Middle frontal gyrus (tissue), 1 donor: ENCODE measurements around the gene AGTPBP1.
"Not testable (repeated sequence)": the region's sequence is repeated elsewhere in the genome, so short reads cannot be mapped to it uniquely, and the experiment has no call there.

ENCODE experiments used
- DNase-seq: peaks from one replicate; pipeline ENCODE4 v3.0.0-alpha.2; 2015; ENCODE audit warnings: low spot score; ENCODE audit errors: extremely low spot score

The AGTPBP1 gene

DNA sequence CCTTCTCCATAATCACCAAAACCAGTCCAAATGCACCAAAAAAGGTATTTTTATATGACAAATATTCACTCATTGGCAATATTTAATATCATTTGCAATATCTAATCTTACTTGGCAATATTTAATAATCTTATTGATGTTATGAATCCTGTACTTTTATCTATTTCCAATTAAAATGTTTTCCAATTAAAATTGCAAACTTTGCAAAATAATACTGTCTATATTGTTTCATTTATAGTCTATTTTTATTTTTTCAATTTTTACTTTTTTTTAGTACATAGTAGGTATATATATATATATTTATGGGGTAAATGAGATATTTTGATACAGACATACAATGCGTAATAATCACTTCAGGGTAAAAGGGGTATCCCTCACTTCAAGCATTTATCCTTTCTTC is 109.9 kb downstream of the AGTPBP1 start:
- no peak for DNase-seq

DNA sequence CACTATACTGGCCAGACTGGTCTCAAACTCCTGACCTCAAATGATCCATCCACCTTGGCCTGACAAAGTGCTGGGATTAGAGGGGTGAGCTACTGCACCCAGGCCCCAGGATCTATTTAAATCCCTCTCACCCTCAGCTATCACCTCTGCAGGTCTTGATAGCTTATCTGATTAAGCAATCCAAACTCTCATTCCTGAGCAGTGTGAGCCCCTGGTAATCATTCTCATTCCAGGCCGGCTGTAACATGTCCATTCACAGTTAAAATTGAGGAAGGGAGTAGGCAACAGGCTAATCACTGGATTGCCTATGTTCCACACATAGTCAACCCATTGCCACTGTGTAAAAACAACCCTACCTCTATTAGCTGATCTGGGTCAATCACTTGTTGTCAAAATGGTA is 111.1 kb downstream of the AGTPBP1 start:
- no peak for DNase-seq

DNA sequence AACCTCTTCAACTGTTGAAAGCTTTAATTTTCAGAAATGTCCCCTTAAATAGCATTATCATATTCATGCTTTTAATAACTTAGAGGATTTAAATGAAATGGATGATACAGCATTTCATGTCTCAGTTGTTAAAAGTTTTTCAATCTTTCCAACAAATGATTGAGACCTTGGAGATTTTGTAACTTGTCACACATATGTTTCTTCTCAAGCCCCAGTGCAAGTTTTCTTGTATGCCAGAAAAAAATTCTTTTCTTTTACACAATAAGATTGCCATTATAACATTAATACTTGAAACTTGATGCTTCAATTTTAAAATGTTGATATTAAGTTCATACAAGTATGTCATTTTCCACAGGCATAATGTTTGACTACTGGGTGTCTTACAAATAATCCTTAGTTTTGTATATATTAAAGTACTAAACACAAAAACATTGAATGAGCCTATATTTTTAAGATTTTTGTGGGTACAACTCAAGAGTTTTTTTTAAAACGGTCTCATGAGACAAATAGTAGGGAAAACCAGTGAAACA is 124.5 kb downstream of the AGTPBP1 start:
- DNase-seq = no peak

DNA sequence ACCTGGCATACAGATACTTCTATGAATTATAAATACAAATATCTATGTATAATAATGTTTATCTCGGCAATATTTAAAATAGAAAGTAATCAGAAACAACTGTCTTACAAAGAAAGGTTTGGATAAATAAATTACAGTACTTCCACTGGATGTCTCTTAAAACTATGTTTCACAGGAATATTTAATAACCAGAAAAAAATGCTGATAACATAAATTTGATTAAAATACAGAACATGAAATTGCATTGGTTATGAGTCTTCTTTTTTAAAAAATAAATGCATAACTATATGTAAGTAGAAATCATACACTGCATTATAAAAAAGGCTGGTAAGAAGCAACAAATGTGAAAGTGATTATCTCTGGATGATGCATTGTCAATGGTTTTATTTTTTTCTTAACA is 126.0 kb downstream of the AGTPBP1 start:
- DNase-seq = no peak

DNA sequence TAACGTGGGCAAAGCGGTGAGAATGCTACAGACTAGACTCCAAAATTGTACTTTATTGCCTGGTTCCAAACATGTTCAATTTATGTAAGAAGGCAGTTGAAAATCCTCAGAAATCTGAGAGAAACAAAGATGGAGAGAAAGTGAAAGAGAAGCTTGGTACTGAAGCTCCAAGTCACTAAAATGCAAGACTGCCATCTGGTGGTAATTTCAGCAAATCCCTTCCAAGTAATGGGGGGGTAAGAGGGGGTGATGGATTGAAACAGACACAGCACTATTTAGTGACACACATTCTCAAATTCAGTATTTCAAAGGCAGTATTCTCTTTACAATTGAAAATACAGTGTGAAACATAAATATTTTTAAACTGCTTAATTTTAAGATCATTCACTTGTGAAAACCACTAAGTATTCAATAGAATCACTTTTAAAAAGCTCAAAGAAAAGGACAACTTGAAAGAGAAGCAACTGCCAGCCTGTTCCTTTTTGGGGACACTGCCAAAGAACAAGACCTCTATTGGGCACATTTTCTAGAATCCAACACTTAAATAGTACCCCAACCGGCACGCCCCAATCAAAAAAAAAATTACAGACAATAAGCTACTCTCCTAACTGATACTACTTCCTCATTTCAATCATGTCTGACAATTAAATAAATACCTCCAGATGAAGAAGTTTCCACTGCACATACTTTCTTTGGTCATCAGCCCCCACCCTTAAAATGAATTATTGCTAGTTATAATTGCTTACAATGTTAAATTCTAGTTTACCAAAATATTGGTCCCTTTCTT is 131.5 kb downstream of the AGTPBP1 start:
- peak; percentile 81 for DNase-seq

DNA sequence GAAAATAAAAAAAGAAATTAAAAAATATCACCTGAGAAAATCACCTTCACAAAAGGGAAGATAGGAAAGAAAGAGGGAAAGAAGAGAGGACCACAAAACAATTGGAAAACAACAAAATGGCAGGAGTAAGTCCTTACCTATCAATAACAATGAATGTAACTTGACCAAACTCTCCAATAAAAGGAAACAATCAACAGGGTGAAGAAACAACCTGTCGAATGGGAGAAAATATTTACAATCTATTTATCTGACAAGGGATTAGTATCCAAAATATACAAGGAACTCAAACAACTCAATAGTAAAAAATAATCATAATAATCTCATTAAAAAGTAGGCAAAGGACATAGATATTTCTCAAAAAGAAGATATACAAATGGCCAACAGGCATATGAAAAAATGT is 135.8 kb downstream of the AGTPBP1 start:
- no peak for DNase-seq

DNA sequence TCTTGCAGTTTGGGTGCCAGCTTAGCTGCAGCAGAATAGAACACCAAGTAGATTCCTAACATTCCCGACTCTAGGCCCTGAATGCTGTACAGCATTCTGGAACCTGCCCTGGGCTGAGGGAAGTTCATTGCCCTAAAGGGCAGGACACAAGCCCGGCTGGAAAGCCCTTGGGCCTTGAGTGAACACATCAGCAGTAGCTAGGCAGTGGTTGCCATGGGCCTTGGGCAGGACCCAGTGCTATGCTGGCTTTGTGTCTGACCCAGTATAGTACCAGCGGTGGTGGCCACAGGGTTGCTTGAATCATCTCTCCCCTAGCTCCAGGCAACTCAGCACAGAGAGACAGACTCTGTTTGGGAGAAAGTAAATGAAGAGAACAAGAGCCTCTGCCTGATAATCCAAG is 137.8 kb downstream of the AGTPBP1 start:
- no peak for DNase-seq

DNA sequence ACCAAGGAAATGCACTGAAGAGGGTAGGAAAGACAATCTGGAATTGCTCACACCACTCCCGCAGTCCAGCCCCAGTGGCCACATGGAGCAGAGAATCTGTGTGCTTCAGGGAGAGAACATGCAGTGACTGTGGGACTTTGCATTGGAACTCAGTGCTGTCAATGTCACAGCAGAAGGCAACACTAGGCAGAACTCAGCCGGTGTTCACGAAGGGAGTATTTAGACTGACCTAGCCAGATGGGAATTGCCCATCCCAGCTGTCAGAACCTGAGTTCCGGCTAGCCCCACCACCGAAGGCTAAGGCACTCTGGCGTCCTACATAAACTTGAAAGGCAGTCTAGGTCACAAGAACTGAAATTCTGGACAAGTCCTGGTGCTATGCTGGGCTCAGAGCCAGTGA is 139.0 kb downstream of the AGTPBP1 start:
- no peak for DNase-seq

DNA sequence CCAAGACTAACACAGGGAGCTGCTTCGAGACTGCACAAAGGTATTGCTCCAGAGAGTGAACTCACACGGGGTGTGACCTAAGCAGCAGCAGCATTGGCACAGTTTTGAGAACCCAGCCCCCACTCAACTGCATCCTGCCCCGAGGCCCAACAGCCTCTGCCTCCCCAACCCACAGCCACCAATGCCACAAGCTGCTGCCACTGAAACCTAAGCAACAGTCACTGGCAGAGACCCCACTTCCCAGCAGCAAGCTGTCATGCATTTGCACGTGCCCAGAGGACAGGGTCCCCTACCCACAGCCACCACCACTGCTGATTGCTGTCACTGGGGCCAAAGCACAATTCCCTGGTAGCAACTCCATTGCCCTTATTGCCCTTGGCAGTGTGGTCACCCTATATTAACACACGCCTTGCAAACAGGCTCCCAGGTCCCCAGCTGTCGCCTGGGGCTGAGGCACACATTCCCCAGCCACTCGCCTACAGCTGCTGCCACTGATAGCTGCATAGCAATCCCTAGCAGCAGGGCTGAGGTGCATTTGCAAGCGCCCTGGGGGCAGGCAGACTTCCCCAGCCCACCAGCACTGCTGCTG is 141.0 kb downstream of the AGTPBP1 start:
- no peak for DNase-seq

DNA sequence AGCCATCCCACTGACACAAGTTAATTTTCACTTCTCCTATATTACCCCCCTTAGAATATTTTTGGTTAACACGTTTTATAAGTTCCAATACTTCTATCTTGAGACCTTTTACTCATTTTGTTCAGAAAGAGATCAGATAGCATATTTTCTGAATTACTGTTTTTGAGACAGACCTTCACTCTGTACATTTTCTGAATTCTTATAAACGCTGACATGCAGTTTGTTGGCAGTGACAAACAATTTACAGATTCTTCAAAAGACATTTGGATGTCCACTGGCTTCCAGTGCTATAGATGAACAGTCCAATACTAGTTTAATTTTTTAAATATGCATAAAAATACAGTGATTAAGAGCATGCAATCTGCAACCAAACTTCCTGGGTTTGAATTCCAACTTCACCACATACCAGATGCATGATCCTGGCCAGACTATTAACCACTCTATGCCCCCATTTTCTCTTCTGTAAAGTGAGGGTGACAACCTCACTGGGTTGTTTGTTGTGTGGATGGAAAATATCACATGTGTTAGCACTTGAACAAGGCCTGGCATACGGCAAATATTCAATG is 142.1 kb downstream of the AGTPBP1 start:
- DNase-seq = no peak

DNA sequence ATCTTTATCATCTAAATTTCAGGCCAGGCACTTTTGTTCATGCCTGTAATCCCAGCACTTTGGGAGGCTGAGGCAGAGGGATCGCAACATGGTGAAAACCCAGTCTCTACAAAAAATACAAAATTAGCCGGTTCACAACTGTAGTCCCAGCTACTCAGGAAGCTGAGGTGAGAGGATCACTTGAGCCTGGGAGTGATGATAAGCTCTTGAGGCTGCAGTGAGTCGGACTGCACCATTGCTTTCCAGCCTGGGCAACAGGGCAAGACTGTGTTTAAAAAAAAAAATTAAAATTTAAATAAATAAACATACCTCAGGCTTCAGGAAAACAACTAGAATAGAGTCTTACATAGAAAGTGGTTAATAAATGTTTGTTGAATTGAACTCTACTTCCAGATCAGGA is 147.4 kb downstream of the AGTPBP1 start:
- no peak for DNase-seq

DNA sequence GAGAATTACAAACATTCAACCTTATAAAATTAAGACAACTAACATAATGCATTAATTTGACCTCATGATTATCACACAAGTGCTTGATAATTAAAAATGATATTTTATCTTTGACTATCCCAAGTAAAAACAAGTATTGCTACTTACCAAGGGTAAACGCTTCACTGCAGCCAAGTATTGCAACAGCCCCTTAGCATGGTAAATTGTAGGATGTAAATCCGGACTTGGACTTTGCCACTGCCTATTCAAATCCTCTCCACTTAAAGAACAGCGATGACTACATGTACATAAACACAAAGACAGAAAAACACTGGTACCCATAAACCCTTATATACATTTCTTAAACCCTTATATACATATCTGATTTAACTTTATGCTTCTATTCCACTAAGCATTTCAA is 155.1 kb downstream of the AGTPBP1 start:
- no peak for DNase-seq

DNA sequence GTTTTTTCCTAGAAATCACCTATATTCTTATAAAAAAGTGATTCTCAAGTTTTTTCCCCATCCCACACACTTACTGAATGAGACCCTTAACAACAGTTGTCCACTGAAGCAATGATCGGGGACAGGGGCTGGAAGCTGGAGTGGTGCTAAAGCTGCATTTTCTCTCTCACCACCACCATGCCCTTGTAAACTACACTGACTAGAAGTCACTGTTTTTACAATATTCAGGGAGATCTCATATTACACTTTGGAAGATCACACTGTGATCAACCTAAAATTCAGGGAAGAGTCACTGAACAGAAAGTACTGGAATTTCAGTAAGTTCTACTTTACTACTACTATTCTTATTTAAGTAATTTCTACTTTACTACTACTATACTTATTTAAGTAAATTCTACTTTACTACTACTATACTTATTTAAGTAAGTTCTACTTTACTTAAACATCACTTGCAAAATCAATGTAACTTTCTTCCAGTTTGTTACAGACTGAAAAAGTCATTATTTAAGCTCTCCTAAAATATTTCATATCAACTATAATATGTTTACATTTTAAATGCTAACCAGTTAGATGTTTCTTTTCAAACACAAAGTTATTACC is 164.3 kb downstream of the AGTPBP1 start:
- no peak for DNase-seq

DNA sequence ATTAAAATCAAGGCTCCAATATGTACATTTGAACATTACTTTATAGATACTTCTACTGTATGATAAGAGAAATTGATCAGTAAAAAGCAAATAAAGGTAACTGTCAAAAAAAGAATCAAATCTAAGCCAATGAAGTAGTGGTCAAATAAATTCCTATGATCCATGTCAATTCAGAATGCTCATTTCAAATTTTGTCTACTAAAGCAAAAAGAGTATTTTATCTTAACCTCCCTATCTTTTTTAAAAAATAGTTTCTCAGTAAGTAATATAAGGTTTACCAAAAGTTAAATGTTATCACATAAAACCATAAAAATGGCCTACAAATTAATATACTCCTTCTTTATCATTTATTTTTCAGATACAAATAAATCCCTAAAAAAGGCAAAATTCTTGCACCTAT is 165.9 kb downstream of the AGTPBP1 start:
- no peak for DNase-seq

DNA sequence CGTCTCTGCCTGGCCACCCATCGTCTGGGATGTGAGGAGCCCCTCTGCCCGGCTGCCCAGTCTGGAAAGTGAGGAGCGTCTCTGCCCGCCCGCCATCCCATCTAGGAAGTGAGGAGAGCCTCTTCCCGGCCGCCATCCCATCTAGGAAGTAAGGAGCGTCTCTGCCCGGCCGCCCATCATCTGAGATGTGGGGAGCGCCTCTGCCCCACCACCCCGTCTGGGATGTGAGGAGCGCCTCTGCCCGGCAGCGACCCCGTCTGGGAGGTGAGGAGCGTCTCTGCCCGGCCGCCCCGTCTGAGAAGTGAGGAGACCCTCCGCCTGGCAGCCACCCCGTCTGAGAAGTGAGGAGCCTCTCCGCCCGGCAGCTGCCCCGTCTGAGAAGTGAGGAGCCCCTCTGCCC is 168.2 kb downstream of the AGTPBP1 start:
- DNase-seq = not testable (repeated sequence)

DNA sequence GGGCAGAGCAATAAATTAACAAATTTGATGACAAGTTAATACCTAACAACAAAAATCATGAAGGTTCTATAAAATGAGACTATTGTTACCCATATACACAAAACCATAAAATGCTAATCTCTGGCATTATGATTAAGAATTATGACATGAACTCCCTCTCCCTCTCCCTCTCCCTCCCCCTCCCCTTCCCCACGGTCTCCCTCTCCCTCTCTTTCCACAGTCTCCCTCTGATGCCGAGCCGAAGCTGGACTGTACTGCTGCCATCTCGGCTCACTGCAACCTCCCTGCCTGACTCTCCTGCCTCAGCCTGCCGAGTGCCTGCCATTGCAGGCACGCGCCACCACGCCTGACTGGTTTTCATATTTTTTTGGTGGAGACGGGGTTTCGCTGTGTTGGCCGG is 168.8 kb downstream of the AGTPBP1 start:
- not testable (repeated sequence) for DNase-seq

DNA sequence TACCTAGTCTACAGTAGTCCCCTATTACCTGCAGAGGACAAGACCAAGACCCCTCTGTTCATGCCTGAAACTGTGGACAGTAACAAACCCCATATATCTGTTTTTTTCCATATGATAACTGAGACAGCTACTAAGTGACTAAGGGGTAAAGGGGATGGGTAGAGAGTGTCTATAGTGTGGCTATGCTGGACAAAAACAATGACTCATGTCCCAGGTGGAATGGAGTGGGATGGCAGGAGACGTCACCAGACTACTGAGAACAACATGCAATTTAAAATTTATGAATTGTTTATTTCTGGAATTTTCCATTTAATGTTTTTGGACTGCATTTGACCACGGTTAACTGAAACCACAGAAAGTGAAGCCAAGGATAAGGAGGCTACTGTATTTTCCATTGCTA is 171.8 kb downstream of the AGTPBP1 start:
- no peak for DNase-seq

DNA sequence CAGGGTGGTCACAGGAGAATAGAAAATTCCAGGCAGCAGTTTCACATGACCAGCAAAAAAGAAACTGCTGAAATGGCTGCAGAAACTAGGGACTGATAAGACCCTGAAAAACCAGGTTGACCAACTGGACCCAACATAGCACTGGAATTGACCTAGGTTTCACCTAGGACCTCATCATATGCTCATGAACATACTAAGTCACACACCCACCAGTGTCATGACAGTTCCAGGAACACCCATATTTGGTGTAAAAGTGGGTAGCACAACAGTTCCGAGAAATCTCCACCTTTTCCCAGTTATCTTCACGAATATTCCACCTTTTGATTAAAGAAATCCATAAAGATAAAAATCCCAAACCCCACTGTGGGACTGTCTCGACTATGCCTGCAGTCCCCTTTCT is 182.2 kb downstream of the AGTPBP1 start:
- DNase-seq = no peak

DNA sequence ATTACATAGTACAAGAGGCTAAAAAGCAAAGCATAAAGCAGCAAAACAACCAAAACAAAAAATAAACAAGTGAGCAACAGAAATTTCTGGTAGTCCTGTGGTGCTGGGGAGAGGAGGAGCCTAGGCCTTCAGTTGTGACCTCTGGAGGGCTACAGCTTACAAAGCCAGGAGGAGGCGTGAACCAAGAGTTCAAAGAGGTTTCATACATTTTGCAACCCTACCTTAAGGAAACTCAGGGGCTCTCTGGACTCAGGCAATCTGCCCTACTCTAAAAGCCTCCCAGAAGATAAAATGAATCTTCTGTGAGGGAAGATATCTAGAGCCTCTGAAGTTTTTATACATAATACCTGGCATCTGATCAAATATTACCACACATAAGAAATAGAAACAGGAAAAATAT is 187.4 kb downstream of the AGTPBP1 start:
- no peak for DNase-seq

DNA sequence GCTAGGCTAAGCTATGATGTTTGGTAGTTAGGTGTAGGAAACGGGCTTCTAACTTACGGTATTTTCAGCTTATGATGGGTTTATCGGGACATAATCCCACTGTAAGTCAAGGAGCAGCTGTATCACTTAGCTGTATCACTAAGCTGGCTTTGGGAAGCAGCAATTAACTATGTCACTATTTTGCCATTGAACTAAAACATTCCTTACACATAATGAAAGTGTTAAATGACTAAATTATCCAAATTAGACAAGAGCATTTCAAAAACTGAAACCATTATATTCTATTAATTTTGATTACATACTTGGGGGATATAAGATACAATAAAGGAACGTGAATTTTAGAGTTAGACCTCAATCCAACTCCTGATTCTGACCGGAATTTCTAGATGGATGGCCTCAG is 188.3 kb downstream of the AGTPBP1 start:
- DNase-seq = no peak

DNA sequence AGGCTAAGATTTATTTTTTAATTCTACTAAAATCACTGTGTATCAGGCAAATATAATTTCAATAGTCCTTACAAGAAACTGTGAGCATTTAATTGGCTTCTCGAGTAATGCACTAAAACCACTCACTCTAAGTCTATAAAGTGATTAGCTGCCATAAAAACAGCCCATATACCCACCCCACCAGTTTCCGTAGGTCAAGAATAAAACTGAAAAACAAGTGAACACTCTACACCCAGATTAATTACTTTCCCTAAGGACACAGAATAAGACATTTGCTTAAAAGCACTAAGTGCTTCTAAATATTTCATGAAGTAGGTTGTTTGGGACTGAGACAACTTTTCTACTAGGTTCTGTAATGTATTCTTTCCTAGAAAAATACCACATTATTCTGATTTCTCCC is 194.2 kb downstream of the AGTPBP1 start:
- DNase-seq = no peak

DNA sequence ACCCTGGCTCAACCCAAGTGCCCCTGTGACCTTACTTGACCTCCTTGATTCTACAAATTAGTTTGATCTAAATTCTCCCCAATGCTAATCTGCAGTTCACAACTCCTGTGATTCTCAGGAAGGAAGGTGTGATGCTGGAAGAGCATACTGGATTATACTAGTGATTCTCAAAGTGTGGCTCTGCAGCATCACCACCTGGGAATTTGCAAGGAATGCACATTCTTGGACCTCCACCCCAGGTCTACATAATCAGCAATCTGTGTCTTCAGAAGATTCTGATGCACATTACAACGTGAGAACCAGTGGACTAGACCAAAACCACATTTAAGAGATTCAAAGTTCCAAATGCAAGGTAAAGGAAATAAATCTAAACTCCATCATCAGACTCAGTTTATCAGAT is 198.6 kb downstream of the AGTPBP1 start:
- DNase-seq = no peak
